Spleen (tissue), 7 donors: Measurements from ENCODE around the gene MYBPC1.

Source experiments
- CTCF ChIP-seq, 11 experiments: fragments of 200-600 bp in 7 of 11; fragments of 450-650 bp in 4 of 11; sonication (generic) in 4 of 11; IDR thresholded peaks in 8 of 11; conservative IDR thresholded peaks in 3 of 11; 1 replicate in 7 of 11; 2 replicates in 4 of 11; pipeline versions ENCODE4 v1.4.0 to v1.8.0; 2016 to 2021; ENCODE audit warnings: antibody characterized with exemption in 11 of 11, inconsistent platforms in 4 of 11, mild to moderate bottlenecking in 1 of 11
- POLR2A ChIP-seq, 3 donors: fragments of 450-650 bp; IDR thresholded peaks; one replicate each; pipeline ENCODE4 v1.5.1; 2017; ENCODE audit warnings: antibody characterized with exemption in 3 of 3, mild to moderate bottlenecking in 1 of 3
- POLR2AphosphoS5 ChIP-seq, 3 donors: sonication (generic); formaldehyde crosslinking; IDR thresholded peaks; one replicate each; pipeline ENCODE4 v1.5.1; 2017; ENCODE audit warnings: antibody characterized with exemption in 3 of 3
- donor health status: DM: no; HTN: no; CAD: no; lungs with moderate emphysema.
- donor health status: DM: no; HTN: no; CAD: no.
- donor health status: DM: no; HTN: no; CAD: no.

GRCh38 chr12:101599311-101599710 lies 4.5 kb downstream of the MYBPC1 start:
- TF ChIP-seq CTCF (IDR thresholded peaks at IDR 0.05 in 8 of 11, conservative IDR thresholded peaks at IDR 0.05 in 3 of 11), result no peak
- no peak for TF ChIP-seq POLR2AphosphoS5 (IDR thresholded peaks at IDR 0.05)
- TF ChIP-seq POLR2A (IDR thresholded peaks at IDR 0.05), result no peak
